KMS-11 (cell line): Measurements from ENCODE around the gene PCSK9.

Experiments
- H2AFZ ChIP-seq: fragments of 200-600 bp; sonication (generic); 2 replicates; pipeline ENCODE4 v1.6.1; 2016; ENCODE audit warnings: antibody characterized with exemption, mixed run types, low read depth
- H3K27ac ChIP-seq: fragments of 200-600 bp; sonication (generic); 2 replicates; pipeline ENCODE4 v1.6.1; 2016; ENCODE audit warnings: mild to moderate bottlenecking, mixed run types
- H3K27me3 ChIP-seq: fragments of 200-600 bp; sonication (generic); 2 replicates; pipeline ENCODE4 v1.6.1; 2017; ENCODE audit warnings: mild to moderate bottlenecking, low read depth, mixed run types, moderate library complexity; ENCODE audit not compliant: insufficient read depth
- H3K36me3 ChIP-seq: fragments of 200-600 bp; sonication (generic); 2 replicates; pipeline ENCODE4 v1.6.1; 2017; ENCODE audit warnings: mild to moderate bottlenecking, mixed run types; ENCODE audit not compliant: insufficient read depth
- H3K4me1 ChIP-seq: fragments of 200-600 bp; sonication (generic); 2 replicates; pipeline ENCODE4 v1.6.1; 2016; ENCODE audit warnings: mild to moderate bottlenecking, low read depth, mixed run types; ENCODE audit not compliant: poor library complexity, severe bottlenecking
- H3K4me2 ChIP-seq: fragments of 200-600 bp; sonication (generic); 2 replicates; pipeline ENCODE4 v1.7.0; 2016; ENCODE audit warnings: mild to moderate bottlenecking, mixed run types
- H3K4me3 ChIP-seq: fragments of 200-600 bp; sonication (generic); IDR thresholded peaks from 2 replicates; pipeline ENCODE4 v1.6.1; 2017; ENCODE audit warnings: low read depth, low read length, mixed read lengths; ENCODE audit not compliant: insufficient read depth
- H3K79me2 ChIP-seq: fragments of 200-600 bp; sonication (generic); 2 replicates; pipeline ENCODE4 v1.6.1; 2016; ENCODE audit warnings: low read depth, mixed run types; ENCODE audit not compliant: insufficient read depth
- H3K9ac ChIP-seq: fragments of 200-600 bp; sonication (generic); 2 replicates; pipeline ENCODE4 v1.6.1; 2016; ENCODE audit warnings: mild to moderate bottlenecking, mixed run types
- H4K20me1 ChIP-seq: fragments of 200-600 bp; sonication (generic); 2 replicates; pipeline ENCODE4 v1.6.1; 2016; ENCODE audit warnings: mild to moderate bottlenecking, mixed run types; ENCODE audit not compliant: insufficient read depth
- CTCF ChIP-seq: fragments of 200-600 bp; sonication (generic); conservative IDR thresholded peaks from 2 replicates; pipeline ENCODE4 v1.6.1; 2017; ENCODE audit warnings: low read depth, mild to moderate bottlenecking, antibody characterized with exemption, low read length, moderate library complexity, mixed read lengths

The PCSK9 gene

GRCh38 chr1:55010887-55011217 is 28.5 kb upstream of the PCSK9 start:
- Histone ChIP-seq H3K4me1 (no peaks in the 10 kb centered on the region), H3K27ac (no peak overlapping the region), H3K36me3 (no peaks in the 10 kb centered on the region), H3K4me2 (no peak overlapping the region), H4K20me1 (no peaks in the 10 kb centered on the region), H3K9ac (no peak overlapping the region), H3K27me3 (no peaks in the 10 kb centered on the region), H2AFZ (no peak overlapping the region), H3K79me2 (no peaks in the 10 kb centered on the region), H3K4me3 (no peak overlapping the region)
- TF ChIP-seq CTCF = no peak

- Histone ChIP-seq H3K9ac (no peak overlapping the region), H3K36me3 (no peaks in the 10 kb centered on the region)
These were observed 26.7 kb upstream of the PCSK9 start for GRCh38 chr1:55012661-55013060.

GRCh38 chr1:55015123-55015522 is 24.2 kb upstream of the PCSK9 start:
- Histone ChIP-seq H3K79me2 (no peaks in the 10 kb centered on the region), H3K27me3 (no peaks in the 10 kb centered on the region), H2AFZ (no peak overlapping the region), H4K20me1 (no peaks in the 10 kb centered on the region), H3K4me2 (no peak overlapping the region), H3K36me3 (no peaks in the 10 kb centered on the region), H3K4me1 (no peaks in the 10 kb centered on the region), H3K9ac (no peak overlapping the region), H3K27ac (no peak overlapping the region), H3K4me3 (no peak overlapping the region)
- TF ChIP-seq CTCF = no peak

More at GRCh38 chr1:55012661-55013060, 26.7 kb upstream of the PCSK9 start:
- Histone ChIP-seq H3K79me2 (no peaks in the 10 kb centered on the region), H3K4me3 (no peak overlapping the region), H4K20me1 (no peaks in the 10 kb centered on the region), H2AFZ (no peak overlapping the region), H3K27me3 (no peaks in the 10 kb centered on the region), H3K27ac (no peak overlapping the region), H3K4me2 (no peak overlapping the region), H3K4me1 (no peaks in the 10 kb centered on the region)
- TF ChIP-seq CTCF = no peak

GRCh38 chr1:55015731-55016620 is 23.4 kb upstream of the PCSK9 start:
- Histone ChIP-seq H3K79me2 (no peaks in the 10 kb centered on the region), H4K20me1 (no peaks in the 10 kb centered on the region), H3K36me3 (no peaks in the 10 kb centered on the region), H2AFZ (no peak overlapping the region), H3K27me3 (no peaks in the 10 kb centered on the region), H3K9ac (no peak overlapping the region), H3K4me2 (no peak overlapping the region), H3K27ac (no peak overlapping the region), H3K4me3 (no peak overlapping the region), H3K4me1 (no peaks in the 10 kb centered on the region)
- no peak for TF ChIP-seq CTCF
